Psoas muscle (tissue), 8 donors: ENCODE data around the gene PDE8A. TPM values are rescaled to one million over a fixed set of nuclear protein-coding genes. Genes with fewer than 3 reads are reported as not detected.

ENCODE experiments used
- ATAC-seq, 4 donors: fragments of 200-7000 bp; cut with Tn5 transposase; one replicate each; pipeline ENCODE4 v1.9.1; 2020; ENCODE audit warnings: moderate library complexity in 3 of 4, mild to moderate bottlenecking in 2 of 4
- DNase-seq, 2 donors: peaks; one replicate each; pipeline ENCODE4 v3.0.0-alpha.2; 2020
- H3K27ac ChIP-seq: fragments of 200-600 bp; one replicate; pipeline ENCODE4 v1.8.0; 2022
- H3K27me3 ChIP-seq, 3 donors: fragments of 200-600 bp in 1 of 3; one replicate each; pipeline versions ENCODE4 v1.6.1 to v1.8.0; 2013 to 2022; ENCODE audit warnings: low read length in 2 of 3, mild to moderate bottlenecking in 2 of 3, moderate library complexity in 1 of 3; ENCODE audit not compliant: insufficient read depth in 3 of 3
- H3K36me3 ChIP-seq, 2 donors: fragments of 200-600 bp in 1 of 2; one replicate each; pipeline versions ENCODE4 v1.6.1 to v1.8.0; 2013 to 2022; ENCODE audit warnings: low read depth in 1 of 2, mild to moderate bottlenecking in 1 of 2, moderate library complexity in 1 of 2; ENCODE audit not compliant: insufficient read depth in 1 of 2
- H3K4me1 ChIP-seq: fragments of 200-600 bp; one replicate; pipeline ENCODE4 v1.8.0; 2022
- H3K4me3 ChIP-seq: fragments of 200-600 bp; one replicate; pipeline ENCODE4 v1.8.0; 2022; ENCODE audit warnings: mild to moderate bottlenecking
- H3K9me3 ChIP-seq: fragments of 200-600 bp; one replicate; pipeline ENCODE4 v1.8.0; 2022
- WGBS, 3 donors: extraction: QIAGEN DNeasy Blood & Tissue Kit; methylation state at CpG; one replicate each; pipeline versions ENCODE4 v1.1.6 to v1.1.7; 2013; 5-methylcytosine and 5-hydroxymethylcytosine counted together
- intact Hi-C, 2 donors: fragments of 100-400 bp; cut with DNase I; formaldehyde crosslinking; loops; one replicate each; pipeline versions ENCODE4 v1.11.0 to v1.14.2; 2022
- polyA plus RNA-seq, 3 donors: library from polyadenylated mRNA; stranded (reverse); fragments of 200-250 nt; gene quantifications; one replicate each; pipeline ENCODE4 v1.2.3, GENCODE V29; 2013
- total RNA-seq, 4 donors: library from RNA; stranded (reverse); fragmentation: NEBNext Ultra II Directional in 2 of 4; extraction: Animal tissue kit (Norgen Biotek cat#: 25700) in 2 of 4; gene quantifications; one replicate each; pipeline versions ENCODE4 v1.2.1 to v1.2.4, GENCODE V29; 2021 to 2023
- TF ChIP-seq, protein P1 (sequence below): fragments of 200-600 bp; IDR thresholded peaks from one replicate; pipeline ENCODE4 v1.8.0; 2022; ENCODE audit warnings: antibody characterized with exemption
- donor health status: healthy with polysubstance abuse.
- donor health status: DM: no; HTN: no; CAD: no; lungs with moderate emphysema.
- donor health status: Bipolar disorder and iron deficiency.
- donor health status: healthy.
- donor health status: DM: yes; HTN: yes; CAD: no.
- donor health status: DM: no; HTN: no; CAD: no.
- donor health status: DM: no; HTN: no; CAD: no.
- donor health status: DM: yes; HTN: yes; CAD: no.

The PDE8A gene
- total and polyA plus RNA-seq, 7 donors: 6.5 to 12.1 (median 10.5) TPM

DNA sequence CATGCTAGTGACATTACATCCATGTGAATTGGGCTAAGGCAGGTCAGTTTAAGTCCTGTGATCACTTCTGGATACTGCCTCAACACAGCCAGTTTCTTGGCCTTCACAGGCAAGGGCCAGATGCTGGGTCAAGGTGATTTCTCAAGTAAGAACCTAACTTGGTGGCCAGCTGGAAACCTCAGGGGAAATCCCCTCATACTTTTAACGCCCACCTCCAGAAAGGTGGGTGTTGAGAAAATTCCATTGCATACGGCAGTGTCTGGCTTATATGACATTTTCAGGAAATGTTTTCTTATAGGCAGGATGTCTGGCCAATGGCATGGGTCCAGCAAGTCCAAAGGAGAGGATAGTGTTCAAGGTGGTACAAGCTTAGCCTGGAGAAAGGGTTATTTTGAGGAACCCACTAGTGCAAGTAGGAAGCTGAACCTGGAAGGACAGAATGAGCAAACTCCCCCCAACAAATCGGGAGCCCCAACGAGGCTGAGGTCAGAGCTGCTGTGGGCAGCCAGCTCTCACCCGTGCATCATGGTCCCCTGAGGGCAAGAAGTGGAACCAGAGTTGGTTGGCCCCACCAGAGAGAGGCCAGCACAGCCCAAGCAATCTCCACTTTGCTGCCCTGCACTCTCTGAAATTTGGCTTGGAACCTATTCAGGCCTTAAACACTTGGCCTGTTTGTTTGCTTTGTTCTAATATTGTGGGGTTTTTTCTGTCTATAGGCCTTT lies 135.4 kb downstream of the PDE8A start:
- Histone ChIP-seq H3K27ac (no peak overlapping the region), H3K36me3 (peaks cover 0 to 67% of the 10 kb centered on the region in 2 donors), H3K4me1 (peaks cover 5% of the 10 kb centered on the region), H3K27me3 (no peaks in the 10 kb centered on the region), H3K9me3 (no peaks in the 10 kb centered on the region), H3K4me3 (no peak overlapping the region)
- DNase-seq (no peak), ATAC-seq (no peak)
- TF ChIP-seq, protein P1, sequence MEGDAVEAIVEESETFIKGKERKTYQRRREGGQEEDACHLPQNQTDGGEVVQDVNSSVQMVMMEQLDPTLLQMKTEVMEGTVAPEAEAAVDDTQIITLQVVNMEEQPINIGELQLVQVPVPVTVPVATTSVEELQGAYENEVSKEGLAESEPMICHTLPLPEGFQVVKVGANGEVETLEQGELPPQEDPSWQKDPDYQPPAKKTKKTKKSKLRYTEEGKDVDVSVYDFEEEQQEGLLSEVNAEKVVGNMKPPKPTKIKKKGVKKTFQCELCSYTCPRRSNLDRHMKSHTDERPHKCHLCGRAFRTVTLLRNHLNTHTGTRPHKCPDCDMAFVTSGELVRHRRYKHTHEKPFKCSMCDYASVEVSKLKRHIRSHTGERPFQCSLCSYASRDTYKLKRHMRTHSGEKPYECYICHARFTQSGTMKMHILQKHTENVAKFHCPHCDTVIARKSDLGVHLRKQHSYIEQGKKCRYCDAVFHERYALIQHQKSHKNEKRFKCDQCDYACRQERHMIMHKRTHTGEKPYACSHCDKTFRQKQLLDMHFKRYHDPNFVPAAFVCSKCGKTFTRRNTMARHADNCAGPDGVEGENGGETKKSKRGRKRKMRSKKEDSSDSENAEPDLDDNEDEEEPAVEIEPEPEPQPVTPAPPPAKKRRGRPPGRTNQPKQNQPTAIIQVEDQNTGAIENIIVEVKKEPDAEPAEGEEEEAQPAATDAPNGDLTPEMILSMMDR: no peak
- intact Hi-C loops: no loop called here
- WGBS, 3 donors: 68 to 76% (median 71%) methylated on average over 5 of the region's 5 CpGs

DNA sequence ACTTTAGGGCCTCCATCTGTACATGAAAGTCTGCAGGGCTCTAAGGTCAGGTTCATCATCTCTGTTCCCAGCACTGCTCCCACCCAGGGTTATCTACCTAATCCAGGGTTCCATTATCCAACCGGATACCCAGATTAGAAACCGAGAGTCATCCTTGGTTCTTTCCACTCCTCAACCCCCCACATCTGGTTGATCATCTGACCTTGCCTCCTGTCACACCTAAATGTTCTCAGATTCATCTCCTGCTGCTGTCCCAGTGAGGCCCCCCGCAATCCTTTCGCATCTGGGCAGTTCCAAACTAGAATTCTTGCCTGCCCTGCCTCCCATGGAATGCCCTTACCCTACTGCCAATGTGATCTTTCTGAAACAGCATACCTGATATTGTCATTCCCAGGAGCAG lies 136.5 kb downstream of the PDE8A start:
- H3K27ac ChIP-seq: no peak overlapping the region
- TF ChIP-seq, protein P1: no peak
- 96 to 99% (median 97%) methylated on average over 4 of the region's 4 CpGs for WGBS, 3 donors
- H3K36me3 ChIP-seq: peaks cover 0 to 73% of the 10 kb centered on the region in 2 donors
- H3K4me1 ChIP-seq: peaks cover 5% of the 10 kb centered on the region
- DNase-seq: no peak
- ATAC-seq: peak in 1 of 4 donors; percentile 8
- intact Hi-C loops: no loop called here
- no peak overlapping the region for H3K4me3 ChIP-seq
- no peaks in the 10 kb centered on the region for H3K27me3 ChIP-seq
- H3K9me3 ChIP-seq: no peaks in the 10 kb centered on the region

DNA sequence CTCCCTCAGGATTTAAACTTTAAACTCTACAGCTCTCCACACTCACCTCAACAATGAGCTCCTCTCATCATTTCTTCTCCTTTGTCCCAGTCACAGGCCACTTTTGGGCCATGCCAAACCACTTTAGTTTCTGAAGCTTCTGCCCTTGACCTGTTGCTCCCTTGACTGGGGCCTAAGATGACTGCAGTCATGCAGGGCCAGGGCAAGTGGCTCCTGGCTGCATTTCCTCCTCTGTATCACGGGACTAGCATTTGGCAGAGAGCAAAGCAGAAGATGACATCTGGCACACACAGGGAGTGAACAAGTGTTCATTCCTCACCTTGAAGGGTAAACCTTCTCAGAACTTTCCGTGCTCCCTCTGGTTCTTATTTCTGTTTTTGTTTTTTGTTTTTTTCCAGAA lies 136.9 kb downstream of the PDE8A start:
- 22 to 37% (median 23%) methylated on average over 2 of the region's 2 CpGs for WGBS, 3 donors
- no peak overlapping the region for H3K4me3 ChIP-seq
- peaks cover 5% of the 10 kb centered on the region for H3K4me1 ChIP-seq
- no peak for DNase-seq
- peaks cover 0 to 72% of the 10 kb centered on the region in 2 donors for H3K36me3 ChIP-seq
- no peaks in the 10 kb centered on the region for H3K27me3 ChIP-seq
- peak; percentile 66 to 79 (median 70) for ATAC-seq
- TF ChIP-seq, protein P1: no peak
- intact Hi-C loops: no loop called here
- no peaks in the 10 kb centered on the region for H3K9me3 ChIP-seq
- no peak overlapping the region for H3K27ac ChIP-seq

DNA sequence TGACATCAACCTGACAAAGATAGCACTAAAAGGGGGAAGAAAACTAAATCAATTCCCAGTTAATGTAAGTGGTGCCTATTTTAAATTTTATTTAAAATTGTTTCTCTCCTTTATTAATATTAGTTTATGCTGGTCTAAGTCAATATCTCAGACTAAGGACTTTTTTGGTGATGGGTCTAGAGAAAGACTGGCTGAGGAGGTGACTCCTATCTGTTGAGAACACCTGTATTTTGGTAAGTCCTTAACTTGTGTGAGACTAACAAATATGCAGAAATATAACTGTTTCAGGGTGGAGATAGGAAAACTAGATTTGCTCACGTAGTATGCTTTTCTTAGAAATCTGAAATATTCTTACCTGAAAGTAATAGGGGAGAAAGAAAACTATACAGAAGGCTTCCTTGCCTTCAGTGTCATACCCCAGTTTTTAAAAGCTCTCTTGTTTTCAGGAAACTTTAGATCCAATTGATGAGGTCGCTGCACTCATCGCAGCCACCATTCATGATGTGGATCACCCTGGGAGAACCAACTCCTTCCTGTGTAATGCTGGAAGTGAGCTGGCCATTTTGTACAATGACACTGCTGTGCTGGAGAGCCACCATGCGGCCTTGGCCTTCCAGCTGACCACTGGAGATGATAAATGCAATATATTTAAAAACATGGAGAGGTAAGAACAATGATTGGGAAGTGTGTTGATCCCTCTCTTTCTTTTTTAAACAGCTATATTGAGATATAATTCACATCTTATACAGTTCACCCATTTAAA lies 138.9 kb downstream of the PDE8A start:
- DNase-seq (no peak), ATAC-seq (no peak)
- H3K36me3 ChIP-seq: peaks cover 4 to 70% of the 10 kb centered on the region in 2 donors
- TF ChIP-seq, protein P1: no peak
- no peak overlapping the region for H3K4me3 ChIP-seq
- peaks cover 5% of the 10 kb centered on the region for H3K4me1 ChIP-seq
- H3K9me3 ChIP-seq: no peaks in the 10 kb centered on the region
- intact Hi-C loops: no loop called here
- H3K27me3 ChIP-seq: no peaks in the 10 kb centered on the region
- 93 to 95% (median 94%) methylated on average over 4 of the region's 4 CpGs for WGBS, 3 donors
- H3K27ac ChIP-seq: no peak overlapping the region
